ENCODE measurements around the gene PET100. TPM values are rescaled to one million over a fixed set of nuclear protein-coding genes. Genes with fewer than 3 reads are reported as not detected.
"Not testable (repeated sequence)": the region's sequence is repeated elsewhere in the genome, so short reads cannot be mapped to it uniquely, and the experiment has no call there.

PET100 gene
- total RNA-seq, 1 experiment from 2014 or later: 62.1 TPM

DNA sequence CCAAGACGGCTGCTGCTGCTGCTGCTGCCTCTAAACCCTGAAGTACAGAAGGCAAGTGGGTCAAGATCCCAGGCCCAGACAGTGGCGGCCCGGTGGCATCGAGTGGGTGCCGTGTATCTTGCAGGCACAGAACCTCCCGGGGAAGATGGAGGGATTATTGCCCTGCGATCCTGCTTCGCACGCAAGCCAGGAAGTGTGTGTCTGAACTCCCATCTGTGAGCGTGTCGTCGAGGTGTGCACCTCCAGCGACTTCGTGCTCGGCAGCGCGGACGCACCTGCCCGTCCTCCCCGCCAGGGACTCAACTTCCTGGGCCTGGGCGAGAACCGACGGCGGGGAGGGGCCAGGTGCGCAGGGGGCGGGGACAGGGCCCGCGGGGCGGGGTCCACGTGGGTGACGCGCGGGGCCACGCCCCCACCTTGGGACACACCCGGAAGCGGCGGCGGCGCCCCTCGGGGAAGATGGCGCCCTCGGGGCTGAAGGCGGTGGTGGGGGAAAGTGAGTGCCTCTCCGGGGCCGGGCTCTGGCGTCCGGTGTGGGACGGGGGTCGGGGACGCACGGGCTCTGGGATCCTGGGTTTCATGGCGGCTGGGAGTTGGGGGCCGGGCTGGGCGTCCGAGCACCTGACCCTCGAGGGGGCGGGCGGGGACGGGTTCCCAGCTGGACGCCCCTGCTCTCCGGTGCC, 7.2 kb downstream of the PET100 start, which contains the start of gene STXBP2:
Gene STXBP2, plus strand, starts transcription at position 420 of the 683 bp plus-strand sequence. Its CDS starts 40 bp downstream, at position 460.
- Histone ChIP-seq H3K9me3 (replicated peaks) (no peaks in the 10 kb centered on the region), H3K4me1 (no peaks in the 10 kb centered on the region), H3K27ac (no peak within 1 kb of the TSS), H3K36me3 (no peaks in the 10 kb centered on the region), H3K4me3 (no peak within 1 kb of the TSS), H3K27me3 (no peaks in the 10 kb centered on the region)
- DNase-seq: no peak

DNA sequence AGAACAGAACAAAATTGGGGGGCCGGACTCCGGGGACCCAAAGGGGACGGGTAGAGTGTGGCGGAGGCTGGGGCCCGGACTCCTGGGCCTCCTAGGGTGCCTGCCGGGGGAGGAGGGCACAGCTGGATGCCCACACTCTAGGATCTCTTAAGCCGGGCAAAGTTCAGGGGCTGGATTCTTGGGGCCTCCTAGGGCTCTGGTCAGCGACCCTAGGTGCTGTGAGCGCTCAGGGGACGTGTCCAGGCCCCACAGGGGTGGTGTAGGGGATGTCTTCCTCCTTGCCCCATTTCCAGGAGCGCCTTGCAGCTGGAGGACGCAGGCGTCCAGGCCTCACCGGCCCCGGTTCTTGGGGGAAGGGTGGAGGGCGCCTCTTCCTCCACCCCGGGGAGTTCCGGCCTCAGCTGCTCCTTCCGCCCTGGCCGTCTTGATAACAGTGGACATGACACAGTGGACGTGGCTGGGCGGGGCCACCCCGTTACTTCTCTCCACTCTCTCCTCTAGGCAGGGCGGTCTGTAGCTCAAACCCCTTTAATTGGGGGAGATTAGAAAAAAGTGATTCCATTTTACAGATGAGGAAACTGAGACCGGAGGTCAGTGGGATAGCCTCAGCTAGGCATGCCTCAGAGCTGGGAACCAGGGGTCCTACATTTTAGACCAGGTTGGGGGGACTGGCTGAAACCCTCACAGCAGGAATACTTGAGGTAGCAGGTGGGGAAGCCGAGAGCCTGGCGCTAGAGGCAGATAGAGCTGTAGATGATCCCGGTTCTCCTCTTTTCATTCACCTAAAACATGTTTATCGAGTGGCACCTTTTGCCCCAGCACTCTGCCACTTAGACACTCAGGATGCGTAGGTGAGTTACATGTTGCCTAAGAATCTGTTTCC, 8.0 kb downstream of the PET100 start:
- Histone ChIP-seq H3K9me3 (replicated peaks) (no peaks in the 10 kb centered on the region), H3K4me3 (no peak overlapping the region), H3K27me3 (no peaks in the 10 kb centered on the region), H3K4me1 (no peaks in the 10 kb centered on the region), H3K36me3 (no peaks in the 10 kb centered on the region), H3K27ac (no peak overlapping the region)
- DNase-seq: no peak

DNA sequence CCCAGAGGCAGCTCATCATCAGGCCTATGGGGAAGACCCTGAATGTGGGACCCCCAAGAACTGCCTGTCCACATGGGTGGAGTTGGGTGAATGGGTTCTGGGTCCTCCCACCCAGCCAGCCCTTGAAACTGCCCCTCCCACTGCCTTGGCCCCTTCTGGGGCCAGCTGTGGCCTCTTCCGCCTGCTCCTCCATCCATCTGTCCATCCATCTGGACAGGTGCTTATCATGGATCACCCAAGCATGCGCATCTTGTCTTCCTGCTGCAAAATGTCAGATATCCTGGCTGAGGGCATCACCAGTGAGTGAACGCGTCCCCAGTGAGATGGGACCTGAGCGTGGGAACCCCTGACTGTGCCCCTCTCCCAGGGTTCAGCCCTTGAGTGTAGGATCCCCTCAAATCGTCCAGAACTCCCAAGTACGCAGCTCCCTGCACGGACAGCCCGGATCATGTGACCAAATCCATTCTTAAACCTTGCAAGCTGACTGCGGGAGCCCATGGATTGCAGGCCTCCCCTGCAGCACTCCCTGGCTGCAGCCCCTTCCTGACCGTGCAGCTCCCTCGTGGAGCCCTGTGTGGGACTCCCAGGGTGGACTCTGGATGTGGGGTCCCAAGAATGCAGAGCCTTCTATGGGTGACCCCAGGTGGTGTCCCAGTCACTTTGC, 9.3 kb downstream of the PET100 start:
- H3K36me3 ChIP-seq: no peaks in the 10 kb centered on the region
- DNase-seq: no peak
- no peak overlapping the region for H3K4me3 ChIP-seq
- no peak overlapping the region for H3K27ac ChIP-seq
- no peaks in the 10 kb centered on the region for H3K9me3 ChIP-seq (replicated peaks)
- no peaks in the 10 kb centered on the region for H3K27me3 ChIP-seq
- no peaks in the 10 kb centered on the region for H3K4me1 ChIP-seq

DNA sequence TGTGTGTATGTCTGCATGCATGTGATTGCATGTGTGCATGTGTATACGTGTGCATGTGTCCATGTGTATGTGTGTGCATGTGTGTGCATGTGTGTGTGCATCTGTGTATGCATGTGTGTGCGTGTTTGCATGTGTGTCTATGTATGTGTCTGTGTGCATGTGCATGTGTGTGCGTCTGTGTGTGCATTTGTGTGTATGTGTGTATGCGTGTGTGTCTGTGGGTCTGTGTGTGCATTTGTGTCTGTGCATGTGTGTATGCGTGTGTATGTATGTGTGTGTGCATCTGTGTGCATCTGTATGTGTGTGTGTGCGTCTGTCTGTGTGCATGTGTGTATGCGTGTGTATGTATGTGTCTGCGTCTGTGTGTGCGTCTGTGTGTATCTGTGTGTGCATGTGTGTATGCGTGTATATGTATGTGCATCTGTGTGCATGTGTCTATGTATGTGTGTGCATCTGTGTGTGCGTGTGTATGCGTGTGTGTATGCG, 10.3 kb downstream of the PET100 start:
- Histone ChIP-seq H3K36me3 (no peaks in the 10 kb centered on the region), H3K4me1 (no peaks in the 10 kb centered on the region), H3K27me3 (no peaks in the 10 kb centered on the region), H3K4me3 (no peak overlapping the region), H3K27ac (no peak overlapping the region), H3K9me3 (replicated peaks) (no peaks in the 10 kb centered on the region)
- DNase-seq: no peak

DNA sequence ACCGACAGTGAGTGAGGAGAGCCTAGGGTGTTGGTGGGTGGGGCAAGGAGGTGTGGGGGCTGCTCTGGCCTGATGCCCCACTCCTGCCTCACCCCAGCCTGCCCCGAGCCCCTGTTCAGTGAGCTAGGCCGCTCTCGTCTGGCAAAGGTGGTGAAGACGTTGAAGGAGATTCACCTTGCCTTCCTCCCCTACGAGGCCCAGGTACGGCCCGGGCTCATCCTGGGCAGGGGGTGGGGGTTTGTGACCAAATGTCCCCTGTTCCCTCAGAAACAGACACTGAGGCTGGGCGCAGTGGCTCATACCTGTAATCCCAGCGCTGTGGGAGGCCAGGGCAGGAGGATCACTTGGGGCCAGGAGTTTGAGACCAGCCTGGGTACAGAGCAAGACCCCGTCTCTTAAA, 11.2 kb downstream of the PET100 start:
- Histone ChIP-seq H3K4me3 (no peak overlapping the region), H3K27ac (no peak overlapping the region), H3K9me3 (replicated peaks) (no peaks in the 10 kb centered on the region), H3K4me1 (no peaks in the 10 kb centered on the region), H3K27me3 (no peaks in the 10 kb centered on the region), H3K36me3 (no peaks in the 10 kb centered on the region)
- DNase-seq: no peak

DNA sequence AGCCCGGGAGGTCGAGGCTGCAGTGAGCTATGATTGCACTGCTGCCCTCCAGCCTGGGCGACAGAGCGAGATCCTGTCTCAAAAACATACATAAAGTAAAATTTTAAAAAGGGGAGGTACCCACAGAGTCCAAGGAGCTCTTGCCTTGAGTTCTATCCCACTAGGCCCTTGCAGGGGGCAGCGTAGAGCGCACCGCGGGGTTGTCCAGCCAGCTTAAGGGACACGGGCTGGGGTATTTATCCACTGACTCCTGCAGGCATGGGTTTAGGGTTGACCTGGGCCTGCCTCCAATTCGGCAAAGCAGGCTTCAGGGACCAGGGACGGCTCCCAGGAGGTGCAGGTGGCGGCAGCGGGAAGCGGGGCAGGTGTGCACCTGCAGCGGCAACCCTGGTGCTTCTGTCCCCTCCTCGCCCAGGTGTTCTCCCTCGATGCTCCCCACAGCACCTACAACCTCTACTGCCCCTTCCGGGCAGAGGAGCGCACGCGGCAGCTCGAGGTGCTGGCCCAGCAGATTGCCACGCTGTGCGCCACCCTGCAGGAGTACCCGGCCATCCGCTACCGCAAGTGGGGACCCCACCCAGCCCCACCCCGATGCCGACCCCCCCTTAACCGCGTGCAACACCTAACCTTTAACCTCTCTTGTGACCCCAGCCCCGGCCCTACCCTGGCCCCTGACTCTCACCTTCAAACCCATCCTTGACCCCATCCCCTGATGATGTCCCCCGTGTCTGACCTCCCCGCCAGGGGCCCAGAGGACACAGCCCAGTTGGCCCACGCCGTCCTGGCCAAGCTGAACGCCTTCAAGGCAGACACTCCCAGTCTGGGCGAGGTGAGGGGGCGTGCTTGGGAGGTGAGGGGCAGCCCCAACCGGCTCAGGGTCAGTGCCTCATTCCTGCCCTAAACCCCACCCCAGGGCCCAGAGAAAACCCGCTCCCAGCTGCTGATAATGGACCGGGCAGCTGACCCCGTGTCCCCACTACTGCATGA, 12.0 kb downstream of the PET100 start:
- Histone ChIP-seq H3K36me3 (no peaks in the 10 kb centered on the region), H3K27me3 (0 out of 2 replicates have a peak, but pooled peaks cover under 1% of the 10 kb centered on the region), H3K4me1 (no peaks in the 10 kb centered on the region), H3K27ac (no peak overlapping the region), H3K9me3 (replicated peaks) (no peaks in the 10 kb centered on the region), H3K4me3 (no peak overlapping the region)
- no peak for DNase-seq

DNA sequence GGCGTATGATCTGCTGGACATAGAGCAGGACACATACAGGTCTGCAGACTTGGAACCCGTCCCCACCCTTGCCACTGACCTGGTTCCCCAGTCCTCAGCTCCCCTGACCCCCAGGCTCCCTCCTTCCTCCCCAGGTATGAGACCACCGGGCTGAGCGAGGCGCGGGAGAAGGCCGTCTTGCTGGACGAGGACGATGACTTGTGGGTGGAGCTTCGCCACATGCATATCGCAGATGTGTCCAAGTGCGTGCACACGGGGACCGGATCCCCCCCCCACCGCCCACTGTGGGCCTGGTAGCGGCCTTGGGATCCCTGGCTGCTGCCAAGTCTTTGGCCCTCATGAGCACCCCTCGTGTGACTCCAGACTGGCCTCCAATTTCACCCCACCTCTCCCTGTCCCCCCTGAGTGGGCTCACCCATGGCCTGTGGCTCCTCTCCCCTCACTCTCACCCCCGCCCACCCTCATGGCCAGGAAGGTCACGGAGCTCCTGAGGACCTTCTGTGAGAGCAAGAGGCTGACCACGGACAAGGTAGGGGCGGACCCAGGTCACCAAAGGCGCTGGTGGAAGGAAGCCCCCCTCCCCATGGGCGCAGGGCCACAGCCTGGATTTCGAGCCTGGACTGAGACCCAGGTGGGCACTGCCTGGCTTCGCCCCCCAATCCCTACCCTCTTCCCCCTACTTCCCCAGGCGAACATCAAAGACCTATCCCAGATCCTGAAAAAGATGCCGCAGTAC, 12.9 kb downstream of the PET100 start:
- H3K27me3 ChIP-seq: 0 out of 2 replicates have a peak, but pooled peaks cover 3% of the 10 kb centered on the region
- no peak overlapping the region for H3K4me3 ChIP-seq
- no peaks in the 10 kb centered on the region for H3K4me1 ChIP-seq
- no peaks in the 10 kb centered on the region for H3K36me3 ChIP-seq
- H3K27ac ChIP-seq: no peak overlapping the region
- no peak for DNase-seq
- H3K9me3 ChIP-seq (replicated peaks): no peaks in the 10 kb centered on the region

DNA sequence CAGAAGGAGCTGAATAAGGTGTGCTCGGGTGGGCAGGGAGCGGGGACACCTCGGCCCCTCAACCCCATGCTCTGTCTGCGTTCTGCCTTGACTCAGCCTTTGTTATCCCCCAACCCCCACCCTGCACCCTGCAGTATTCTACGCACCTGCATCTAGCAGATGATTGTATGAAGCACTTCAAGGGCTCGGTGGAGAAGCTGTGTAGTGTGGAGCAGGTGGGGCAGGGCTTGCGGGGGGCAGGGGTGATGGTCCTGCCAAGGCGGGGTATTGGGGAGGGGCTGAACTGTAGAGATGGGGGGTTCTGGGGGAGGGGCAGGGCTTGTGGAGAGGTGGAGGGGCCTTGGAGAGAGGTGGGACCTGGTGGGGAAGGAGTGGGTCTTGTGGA, 13.4 kb downstream of the PET100 start:
- Histone ChIP-seq H3K4me3 (no peak overlapping the region), H3K27ac (no peak overlapping the region), H3K4me1 (no peaks in the 10 kb centered on the region), H3K9me3 (replicated peaks) (no peaks in the 10 kb centered on the region), H3K27me3 (0 out of 2 replicates have a peak, but pooled peaks cover 3% of the 10 kb centered on the region), H3K36me3 (no peaks in the 10 kb centered on the region)
- DNase-seq: no peak

DNA sequence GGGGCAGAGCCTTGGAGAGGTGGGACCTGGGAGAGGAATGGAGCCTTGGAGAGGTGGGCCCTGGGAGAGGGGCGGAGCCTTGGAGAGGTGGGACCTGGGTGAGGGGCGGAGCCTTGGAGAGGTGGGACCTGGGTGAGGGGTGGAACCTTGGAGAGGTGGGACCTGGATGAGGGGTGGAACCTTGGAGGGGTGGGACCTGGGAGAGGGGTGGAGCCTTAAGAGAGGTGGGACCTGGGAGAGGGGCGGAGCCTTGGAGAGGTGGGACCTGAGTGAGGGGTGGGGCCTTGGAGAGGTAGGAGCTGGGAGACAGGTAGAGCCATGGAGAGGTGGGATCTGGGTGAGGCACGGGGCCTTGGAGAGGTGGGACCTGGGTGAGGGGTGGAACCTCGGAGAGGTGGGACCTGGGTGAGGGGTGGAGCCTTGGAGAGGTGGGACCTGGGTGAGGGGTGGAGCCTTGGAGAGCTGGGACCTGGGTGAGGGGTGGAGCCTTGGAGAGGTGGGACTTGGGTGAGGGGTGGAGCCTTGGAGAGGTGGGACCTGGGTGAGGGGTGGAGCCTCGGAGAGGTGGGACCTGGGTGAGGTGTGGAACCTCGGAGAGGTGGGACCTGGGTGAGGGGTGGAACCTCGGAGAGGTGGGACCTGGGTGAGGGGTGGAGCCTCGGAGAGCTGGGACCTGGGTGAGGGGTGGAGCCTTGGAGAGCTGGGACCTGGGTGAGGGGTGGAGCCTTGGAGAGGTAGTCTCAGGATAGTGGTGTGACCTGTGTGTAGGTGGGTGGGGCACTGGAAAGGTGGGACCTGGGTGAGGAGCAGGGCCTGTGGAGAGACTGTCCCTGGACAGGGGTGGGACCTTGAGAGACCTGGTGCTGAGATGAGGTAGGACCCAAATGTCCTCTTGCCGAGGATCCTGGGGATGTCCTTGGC, 14.3 kb downstream of the PET100 start:
- not testable (repeated sequence) for H3K27ac ChIP-seq; DNase-seq; H3K27me3 ChIP-seq; H3K4me3 ChIP-seq; H3K9me3 ChIP-seq (replicated peaks); H3K4me1 ChIP-seq; H3K36me3 ChIP-seq

DNA sequence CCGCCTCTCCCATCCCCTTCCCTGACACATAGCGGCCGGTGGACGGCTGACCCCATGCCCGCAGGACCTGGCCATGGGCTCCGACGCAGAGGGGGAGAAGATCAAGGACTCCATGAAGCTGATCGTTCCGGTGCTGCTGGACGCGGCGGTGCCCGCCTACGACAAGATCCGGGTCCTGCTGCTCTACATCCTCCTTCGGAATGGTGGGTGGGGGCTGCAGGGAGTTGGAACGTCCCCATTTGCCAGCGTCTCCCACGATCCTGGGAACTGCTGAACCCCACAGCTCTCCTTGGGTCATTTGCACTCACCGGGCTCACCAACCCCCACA, 14.9 kb downstream of the PET100 start:
- Histone ChIP-seq H3K9me3 (replicated peaks) (no peaks in the 10 kb centered on the region), H3K27me3 (0 out of 2 replicates have a peak, but pooled peaks cover 3% of the 10 kb centered on the region), H3K27ac (no peak overlapping the region), H3K4me3 (no peak overlapping the region), H3K4me1 (no peaks in the 10 kb centered on the region), H3K36me3 (no peaks in the 10 kb centered on the region)
- no peak for DNase-seq

DNA sequence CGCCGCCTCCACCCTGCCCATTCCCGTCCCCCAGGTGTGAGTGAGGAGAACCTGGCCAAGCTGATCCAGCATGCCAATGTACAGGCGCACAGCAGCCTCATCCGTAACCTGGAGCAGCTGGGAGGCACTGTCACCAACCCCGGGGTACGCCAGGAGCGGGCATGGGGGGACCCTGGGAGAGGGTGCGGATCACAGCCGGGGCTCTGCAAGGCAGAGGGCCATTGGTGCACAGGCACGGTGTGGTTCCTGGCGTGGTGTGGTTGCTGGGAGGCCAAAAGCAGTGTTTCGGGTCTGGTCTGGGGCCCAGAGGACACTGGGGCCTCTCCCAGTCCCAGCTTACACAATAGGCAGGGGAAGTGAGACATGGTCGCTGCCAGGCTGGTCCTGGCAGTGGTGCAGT, 15.6 kb downstream of the PET100 start:
- Histone ChIP-seq H3K27ac (no peak overlapping the region), H3K4me3 (no peak overlapping the region), H3K4me1 (no peaks in the 10 kb centered on the region), H3K36me3 (no peaks in the 10 kb centered on the region), H3K27me3 (0 out of 2 replicates have a peak, but pooled peaks cover 3% of the 10 kb centered on the region), H3K9me3 (replicated peaks) (no peaks in the 10 kb centered on the region)
- no peak for DNase-seq

DNA sequence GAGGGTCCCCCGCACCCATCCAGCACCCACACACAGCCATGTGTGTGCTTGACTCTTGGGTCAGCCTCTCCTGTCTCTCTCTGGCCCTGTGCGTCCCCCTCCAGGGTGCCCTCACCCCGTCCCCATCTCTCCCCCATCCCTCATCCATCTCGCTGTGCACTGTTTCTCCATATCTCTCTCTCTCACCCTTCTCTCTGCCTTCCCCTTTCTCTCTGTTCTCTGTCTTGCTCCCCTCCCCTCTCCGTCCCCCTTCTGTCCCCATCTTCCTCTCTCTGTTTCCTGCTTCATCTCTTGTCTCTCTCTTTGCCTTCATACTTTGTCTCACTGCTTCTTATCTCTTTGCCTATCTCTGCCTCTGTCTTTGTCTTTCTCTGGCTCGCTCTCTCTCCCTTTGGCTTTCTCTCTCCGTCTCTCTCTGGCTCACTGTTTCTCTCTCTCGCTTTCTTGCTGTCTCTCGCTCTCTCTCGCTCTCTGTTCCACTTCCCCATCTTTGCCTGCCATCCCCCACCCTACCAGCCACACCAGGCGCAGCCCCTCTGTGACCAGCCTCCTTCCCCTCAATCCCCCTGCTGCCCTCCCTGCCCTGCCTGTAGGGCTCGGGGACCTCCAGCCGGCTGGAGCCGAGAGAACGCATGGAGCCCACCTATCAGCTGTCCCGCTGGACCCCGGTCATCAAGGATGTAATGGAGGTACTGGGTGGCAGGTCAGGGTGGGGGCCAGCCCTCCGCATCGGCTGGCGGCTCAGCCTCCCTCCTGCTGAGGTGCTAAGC, 16.2 kb downstream of the PET100 start:
- Histone ChIP-seq H3K36me3 (no peaks in the 10 kb centered on the region), H3K4me1 (no peaks in the 10 kb centered on the region), H3K4me3 (no peak overlapping the region), H3K27me3 (0 out of 2 replicates have a peak, but pooled peaks cover 3% of the 10 kb centered on the region), H3K27ac (no peak overlapping the region), H3K9me3 (replicated peaks) (no peaks in the 10 kb centered on the region)
- no peak for DNase-seq
